ENCODE measurements around the gene RNF157.
A peak's percentile ranks its signal among the peaks of the same experiment; 100 is the strongest.

The RNF157 gene

GRCh38 chr17:76240461-76241203, at the start of gene RNF157:
Gene RNF157, minus strand, starts transcription at chr17:76240493. Its CDS starts 253 bp downstream, at chr17:76240240.
- no peak for DNase-seq (ENCODE audit: low spot score)

- DNase-seq (ENCODE audit: low spot score), result no peak
Measured at GRCh38 chr17:76281573-76282371, 41.5 kb upstream of the RNF157 start.

- DNase-seq (ENCODE audit: low spot score), result no peak
Measured at GRCh38 chr17:76280650-76281049, 40.4 kb upstream of the RNF157 start.

- DNase-seq (ENCODE audit: low spot score), result no peak
Measured at GRCh38 chr17:76279742-76280287, 39.5 kb upstream of the RNF157 start.

- peak; percentile 67 for DNase-seq (ENCODE audit: low spot score)
Measured at GRCh38 chr17:76278952-76279741, 38.9 kb upstream of the RNF157 start.

GRCh38 chr17:76278268-76278908, 38.1 kb upstream of the RNF157 start:
- DNase-seq (ENCODE audit: low spot score), result no peak

GRCh38 chr17:76277300-76278267, 37.3 kb upstream of the RNF157 start:
- DNase-seq (ENCODE audit: low spot score), result no peak

GRCh38 chr17:76276461-76277299, 36.4 kb upstream of the RNF157 start:
- no peak for DNase-seq (ENCODE audit: low spot score)

GRCh38 chr17:76276069-76276431, 35.8 kb upstream of the RNF157 start:
- DNase-seq (ENCODE audit: low spot score), result no peak

- DNase-seq (ENCODE audit: low spot score), result no peak
Measured at GRCh38 chr17:76275382-76276068, 35.2 kb upstream of the RNF157 start.

- no peak for DNase-seq (ENCODE audit: low spot score)
Measured at GRCh38 chr17:76274112-76274956, 34.0 kb upstream of the RNF157 start.

- no peak for DNase-seq (ENCODE audit: low spot score)
Measured at GRCh38 chr17:76273445-76274111, 33.3 kb upstream of the RNF157 start.

- no peak for DNase-seq (ENCODE audit: low spot score)
Measured at GRCh38 chr17:76272541-76273444, 32.5 kb upstream of the RNF157 start.

GRCh38 chr17:76271669-76272540, 31.6 kb upstream of the RNF157 start:
- DNase-seq (ENCODE audit: low spot score), result no peak

Data from kidney capillary endothelial cell (primary cell).